ENCODE results near the gene YIF1B.
"Not testable (repeated sequence)": the region's sequence is repeated elsewhere in the genome, so short reads cannot be mapped to it uniquely, and the experiment has no call there.

The YIF1B gene

GRCh38 chr19:38274739-38275138, 41.0 kb downstream of the YIF1B start:
- no peak for DNase-seq (ENCODE audit: low read depth in 2 of 2)

GRCh38 chr19:38273499-38273898, 42.2 kb downstream of the YIF1B start:
- no peak for DNase-seq (ENCODE audit: low read depth in 2 of 2)

GRCh38 chr19:38270587-38271167, 45.1 kb downstream of the YIF1B start:
- no peak for DNase-seq (ENCODE audit: low read depth in 2 of 2)

GRCh38 chr19:38268539-38268938, 47.2 kb downstream of the YIF1B start:
- DNase-seq (ENCODE audit: low read depth in 2 of 2) = no peak

GRCh38 chr19:38267761-38268483, 47.8 kb downstream of the YIF1B start:
- DNase-seq (ENCODE audit: low read depth in 2 of 2) = no peak

- no peak for DNase-seq (ENCODE audit: low read depth in 2 of 2)
These were observed 48.7 kb downstream of the YIF1B start for GRCh38 chr19:38266981-38267597.

GRCh38 chr19:38265921-38266429, 49.8 kb downstream of the YIF1B start:
- no peak for DNase-seq (ENCODE audit: low read depth in 2 of 2)

GRCh38 chr19:38265213-38265861, 50.4 kb downstream of the YIF1B start:
- no peak for DNase-seq (ENCODE audit: low read depth in 2 of 2)

- DNase-seq (ENCODE audit: low read depth in 2 of 2) = peak in 1 of 2 donors; percentile 20
These were observed 51.1 kb downstream of the YIF1B start, which contains the start of gene SPINT2 for GRCh38 chr19:38264486-38265212. Gene SPINT2 (plus strand): TSS chr19:38264573. CDS start chr19:38264893, 320 bp downstream.

- peak; percentile 14 to 59 for DNase-seq (ENCODE audit: low read depth in 2 of 2)
These were observed 51.9 kb downstream of the YIF1B start for GRCh38 chr19:38263689-38264485.

GRCh38 chr19:38262585-38263268, 53.0 kb downstream of the YIF1B start:
- no peak for DNase-seq (ENCODE audit: low read depth in 2 of 2)

- not testable (repeated sequence) for DNase-seq (ENCODE audit: low read depth in 2 of 2)
These were observed 53.8 kb downstream of the YIF1B start for GRCh38 chr19:38261942-38262341.

- DNase-seq (ENCODE audit: low read depth in 2 of 2) = no peak
These were observed 60.2 kb downstream of the YIF1B start for GRCh38 chr19:38255383-38256014.

- DNase-seq (ENCODE audit: low read depth in 2 of 2) = no peak
These were observed 62.0 kb downstream of the YIF1B start for GRCh38 chr19:38253788-38254187.
